Neural progenitor cell (in vitro differentiated cells): Measurements from ENCODE around the gene LSM14B. TPM values are rescaled to one million over a fixed set of nuclear protein-coding genes. Genes with fewer than 3 reads are reported as not detected.

ENCODE experiments used
- DNase-seq: peaks from one replicate; pipeline ENCODE4 v3.0.0-alpha.2; 2016; ENCODE audit warnings: low spot score
- H2AFZ ChIP-seq: fragments of 200-600 bp; sonication (generic); replicated peaks from 2 replicates; pipeline ENCODE4 v1.6.1; 2016; ENCODE audit warnings: antibody characterized with exemption
- H3F3A ChIP-seq: fragments of 200-600 bp; sonication (generic); 2 replicates; pipeline ENCODE4 v1.6.1; 2016; ENCODE audit warnings: antibody characterized with exemption, low read depth
- H3K27ac ChIP-seq: fragments of 200-600 bp; sonication (generic); 2 replicates; pipeline ENCODE4 v1.5.1; 2016; ENCODE audit warnings: mild to moderate bottlenecking
- H3K27me3 ChIP-seq: fragments of 200-600 bp; sonication (generic); 2 replicates; pipeline ENCODE4 v1.6.1; 2016; ENCODE audit warnings: mild to moderate bottlenecking, moderate library complexity
- H3K36me3 ChIP-seq: fragments of 200-600 bp; sonication (generic); 2 replicates; pipeline ENCODE4 v1.5.1; 2016
- H3K4me1 ChIP-seq: fragments of 200-600 bp; sonication (generic); 2 replicates; pipeline ENCODE4 v1.6.1; 2016; ENCODE audit warnings: mixed run types
- H3K4me2 ChIP-seq: fragments of 200-600 bp; sonication (generic); 2 replicates; pipeline ENCODE4 v1.6.1; 2016
- H3K4me3 ChIP-seq: fragments of 200-600 bp; sonication (generic); 2 replicates; pipeline ENCODE4 v1.5.1; 2016
- H3K79me2 ChIP-seq: fragments of 200-600 bp; sonication (generic); 2 replicates; pipeline ENCODE4 v1.6.1; 2016; ENCODE audit warnings: low read depth
- H3K9ac ChIP-seq: fragments of 200-600 bp; sonication (generic); 2 replicates; pipeline ENCODE4 v1.6.1; 2016
- H3K9me3 ChIP-seq: fragments of 200-600 bp; sonication (generic); 2 replicates; pipeline ENCODE4 v1.5.1; 2016; ENCODE audit warnings: low read depth
- H4K20me1 ChIP-seq: fragments of 200-600 bp; sonication (generic); 2 replicates; pipeline ENCODE4 v1.6.1; 2016; ENCODE audit warnings: low read depth
- H3K27ac Mint-ChIP-seq: 3 replicates; pipeline ENCODE4 v1.8.0; 2021; ENCODE audit warnings: mixed read lengths
- H3K27me3 Mint-ChIP-seq: 2 replicates; pipeline ENCODE4 v1.8.0; 2022; ENCODE audit warnings: low read depth, mild to moderate bottlenecking, inconsistent platforms, moderate library complexity, mixed read lengths; ENCODE audit not compliant: insufficient read depth
- H3K36me3 Mint-ChIP-seq: 3 replicates; pipeline ENCODE4 v1.8.0; 2021; ENCODE audit warnings: mixed read lengths
- H3K4me1 Mint-ChIP-seq: 3 replicates; pipeline ENCODE4 v1.8.0; 2021; ENCODE audit warnings: mixed read lengths
- H3K4me3 Mint-ChIP-seq: 3 replicates; pipeline ENCODE4 v1.8.0; 2021; ENCODE audit warnings: mild to moderate bottlenecking, moderate library complexity, mixed read lengths
- H3K9me3 Mint-ChIP-seq: 3 replicates; pipeline ENCODE4 v1.8.0; 2020; ENCODE audit warnings: mixed read lengths
- CTCF ChIP-seq: fragments of 200-600 bp; sonication (generic); IDR thresholded peaks from 2 replicates; pipeline ENCODE4 v1.5.1; 2017; ENCODE audit warnings: antibody characterized with exemption, mild to moderate bottlenecking
- EZH2 ChIP-seq: fragments of 200-600 bp; sonication (generic); IDR thresholded peaks from 2 replicates; pipeline ENCODE4 v1.6.1; 2017; ENCODE audit warnings: antibody characterized with exemption, mild to moderate bottlenecking, moderate library complexity
- EZH2phosphoT487 ChIP-seq: fragments of 200-600 bp; sonication (generic); IDR thresholded peaks from 2 replicates; pipeline ENCODE4 v1.6.1; 2017; ENCODE audit warnings: antibody characterized with exemption
- total RNA-seq: library from RNA; depleted of rRNA; stranded (reverse); fragments of >200 nt; gene quantifications from 2 replicates; pipeline ENCODE4 v1.2.3, GENCODE V29; 2015; ENCODE audit warnings: low replicate concordance

Gene LSM14B
- total RNA-seq, 1 donor from 2014 or later, result 52.6 TPM

GRCh38 chr20:62141397-62142251 is 19.3 kb downstream of the LSM14B start:
- peak overlapping the region; percentile 93 for H3K9ac ChIP-seq
- Mint-ChIP-seq H3K4me3 (peak overlapping the region; percentile 96), H3K36me3 (peaks cover 33% of the 10 kb centered on the region), H3K27ac (peak overlapping the region; percentile 83), H3K4me1 (peaks cover 38% of the 10 kb centered on the region), H3K9me3 (no peaks in the 10 kb centered on the region), H3K27me3 (peaks cover 14% of the 10 kb centered on the region)
- H4K20me1 ChIP-seq, result peaks cover 83% of the 10 kb centered on the region
- H3K27me3 ChIP-seq, result no peaks in the 10 kb centered on the region
- peak overlapping the region; percentile 92 for H3K4me3 ChIP-seq
- peak overlapping the region; percentile 96 for H3K4me2 ChIP-seq
- TF ChIP-seq EZH2, result no peak
- TF ChIP-seq EZH2phosphoT487, result no peak
- TF ChIP-seq CTCF, result peak; percentile 46
- no peaks in the 10 kb centered on the region for H3K9me3 ChIP-seq
- H3K4me1 ChIP-seq, result peaks cover 13% of the 10 kb centered on the region
- peaks cover 37% of the 10 kb centered on the region for H3F3A ChIP-seq
- H2AFZ ChIP-seq, result no peak overlapping the region
- H3K79me2 ChIP-seq, result peaks cover 76% of the 10 kb centered on the region
- DNase-seq, result peak; percentile 54
- peaks cover 8% of the 10 kb centered on the region for H3K36me3 ChIP-seq
- no peak overlapping the region for H3K27ac ChIP-seq

- Histone ChIP-seq H4K20me1 (peaks cover 83% of the 10 kb centered on the region), H2AFZ (no peak overlapping the region), H3K79me2 (peaks cover 85% of the 10 kb centered on the region), H3K27me3 (no peaks in the 10 kb centered on the region), H3K4me1 (peaks cover 13% of the 10 kb centered on the region), H3K4me3 (peak overlapping the region; percentile 92), H3K9ac (peak overlapping the region; percentile 93), H3K27ac (peak overlapping the region; percentile 99), H3F3A (peaks cover 29% of the 10 kb centered on the region), H3K9me3 (no peaks in the 10 kb centered on the region), H3K36me3 (peaks cover 8% of the 10 kb centered on the region), H3K4me2 (peak overlapping the region; percentile 96)
- no peaks in the 10 kb centered on the region for H3K9me3 Mint-ChIP-seq
- peak; percentile 61 for DNase-seq
- peaks cover 41% of the 10 kb centered on the region for H3K4me1 Mint-ChIP-seq
- H3K27ac Mint-ChIP-seq, result peak overlapping the region; percentile 83
- peaks cover 30% of the 10 kb centered on the region for H3K36me3 Mint-ChIP-seq
- peaks cover 14% of the 10 kb centered on the region for H3K27me3 Mint-ChIP-seq
- no peak for TF ChIP-seq EZH2
- TF ChIP-seq CTCF, result no peak
- TF ChIP-seq EZH2phosphoT487, result no peak
- peak overlapping the region; percentile 96 for H3K4me3 Mint-ChIP-seq
Measured at GRCh38 chr20:62142252-62143080, 20.2 kb downstream of the LSM14B start.

GRCh38 chr20:62143081-62143956 is 21.0 kb downstream of the LSM14B start, which contains the start of the genes PSMA7 and SS18L1:
TSS of gene PSMA7 (minus strand) at chr20:62143394. CDS start at chr20:62143303, 91 bp downstream.
TSS of gene SS18L1 (plus strand) at chr20:62143769. CDS start at chr20:62143821, 52 bp downstream.
- Histone ChIP-seq H3K27ac (peak within 1 kb of the TSS; percentile 99), H3K9ac (peak within 1 kb of the TSS; percentile 93), H3K4me1 (peaks cover 13% of the 10 kb centered on the region), H2AFZ (peak within 1 kb of the TSS; percentile 75), H3K79me2 (peaks cover 93% of the 10 kb centered on the region), H3K9me3 (no peaks in the 10 kb centered on the region), H4K20me1 (peaks cover 84% of the 10 kb centered on the region), H3K36me3 (peaks cover 8% of the 10 kb centered on the region), H3F3A (peaks cover 20% of the 10 kb centered on the region), H3K27me3 (no peaks in the 10 kb centered on the region), H3K4me3 (peak within 1 kb of the TSS; percentile 92), H3K4me2 (peak within 1 kb of the TSS; percentile 96)
- Mint-ChIP-seq H3K4me3 (peak within 1 kb of the TSS; percentile 96), H3K9me3 (no peaks in the 10 kb centered on the region), H3K36me3 (peaks cover 23% of the 10 kb centered on the region), H3K4me1 (peaks cover 41% of the 10 kb centered on the region), H3K27ac (peak within 1 kb of the TSS; percentile 83), H3K27me3 (peaks cover 14% of the 10 kb centered on the region)
- peak; percentile 94 for DNase-seq
- no peak for TF ChIP-seq EZH2phosphoT487
- TF ChIP-seq CTCF, result no peak
- TF ChIP-seq EZH2, result no peak
